WTC11 (cell line): ENCODE measurements around the gene CTSO. TPM values are rescaled to one million over a fixed set of nuclear protein-coding genes. Genes with fewer than 3 reads are reported as not detected.

ENCODE experiments used
- ATAC-seq: fragments of 200-7000 bp; cut with Tn5 transposase; 2 replicates; pipeline ENCODE4 v1.10.0; 2021; ENCODE audit warnings: mild to moderate bottlenecking, moderate library complexity
- CTCF ChIA-PET: fragments of 300-600 bp; sonication (Branson Sonifier 250); formaldehyde crosslinking; loops from one replicate; lab custom pipeline; 2021; ENCODE audit warnings: antibody characterized with exemption; lab: Charles Lee
- POLR2A ChIA-PET: fragments of 350-600 bp; sonication (Branson Sonifier 250); formaldehyde crosslinking; loops from one replicate; lab custom pipeline; 2021; ENCODE audit warnings: antibody characterized with exemption; lab: Charles Lee
- DNase-seq: peaks from one replicate; pipeline ENCODE4 v3.0.0; 2021; ENCODE audit warnings: low spot score
- H3K27ac Mint-ChIP-seq: 2 replicates; pipeline ENCODE4 v1.8.0; 2021; ENCODE audit warnings: mixed read lengths
- H3K27me3 Mint-ChIP-seq: 2 replicates; pipeline ENCODE4 v1.8.0; 2021; ENCODE audit warnings: low read depth, mild to moderate bottlenecking, moderate library complexity, mixed read lengths
- H3K36me3 Mint-ChIP-seq: 2 replicates; pipeline ENCODE4 v1.8.0; 2021; ENCODE audit warnings: mixed read lengths
- H3K4me1 Mint-ChIP-seq: 2 replicates; pipeline ENCODE4 v1.8.0; 2022; ENCODE audit warnings: mixed read lengths
- H3K4me3 Mint-ChIP-seq: 2 replicates; pipeline ENCODE4 v1.8.0; 2021; ENCODE audit warnings: mild to moderate bottlenecking, moderate library complexity, mixed read lengths
- H3K9me3 Mint-ChIP-seq: 2 replicates; pipeline ENCODE4 v1.8.0; 2021; ENCODE audit warnings: mixed read lengths
- CREB1 ChIP-seq: sonication (generic); formaldehyde crosslinking; IDR thresholded peaks from 2 replicates; pipeline ENCODE4 v1.8.0; 2023; ENCODE audit warnings: mild to moderate bottlenecking, missing genetic modification reagents
- ETV6 ChIP-seq: sonication (generic); formaldehyde crosslinking; IDR thresholded peaks from 2 replicates; pipeline ENCODE4 v1.8.1; 2022; ENCODE audit warnings: mild to moderate bottlenecking, missing genetic modification reagents
- GRHL2 ChIP-seq: fragments of 250-450 bp; sonication (Bioruptor Pico); IDR thresholded peaks from 2 replicates; pipeline ENCODE4 v1.8.0; 2022; ENCODE audit warnings: mild to moderate bottlenecking, moderate library complexity; ENCODE audit not compliant: insufficient replicate concordance, severe bottlenecking
- HMGA2 ChIP-seq: fragments of 250-450 bp; sonication (Bioruptor Pico); IDR thresholded peaks from 2 replicates; pipeline ENCODE4 v1.4.0; 2021; ENCODE audit warnings: mild to moderate bottlenecking, moderate library complexity
- JAZF1 ChIP-seq: fragments of 250-450 bp; sonication (Bioruptor Pico); IDR thresholded peaks from 2 replicates; pipeline ENCODE4 v1.9.0; 2021; ENCODE audit warnings: moderate library complexity, mild to moderate bottlenecking, inconsistent platforms
- JUN ChIP-seq: sonication (generic); formaldehyde crosslinking; IDR thresholded peaks from 2 replicates; pipeline ENCODE4 v1.8.0; 2023; ENCODE audit warnings: mild to moderate bottlenecking, missing genetic modification reagents
- NFATC4 ChIP-seq: fragments of 250-450 bp; sonication (Bioruptor Pico); IDR thresholded peaks from 2 replicates; pipeline ENCODE4 v1.9.0; 2021; ENCODE audit warnings: mild to moderate bottlenecking
- NR3C1 ChIP-seq: sonication (generic); formaldehyde crosslinking; conservative IDR thresholded peaks from 2 replicates; pipeline ENCODE4 v1.8.1; 2023; ENCODE audit warnings: low read depth, mild to moderate bottlenecking, missing genetic modification reagents
- RORB ChIP-seq: fragments of 250-450 bp; sonication (Bioruptor Pico); IDR thresholded peaks from 2 replicates; pipeline ENCODE4 v1.9.0; 2021; ENCODE audit warnings: mild to moderate bottlenecking
- SOX15 ChIP-seq: fragments of 250-450 bp; sonication (Bioruptor Pico); IDR thresholded peaks from 2 replicates; pipeline ENCODE4 v1.9.0; 2021; ENCODE audit warnings: mild to moderate bottlenecking
- SP1 ChIP-seq: sonication (generic); formaldehyde crosslinking; conservative IDR thresholded peaks from 2 replicates; pipeline ENCODE4 v1.8.1; 2022; ENCODE audit warnings: missing genetic modification reagents
- TEAD4 ChIP-seq: sonication (generic); formaldehyde crosslinking; IDR thresholded peaks from 2 replicates; pipeline ENCODE4 v1.8.0; 2022; ENCODE audit warnings: mild to moderate bottlenecking, missing genetic modification reagents
- TP53 ChIP-seq: sonication (generic); formaldehyde crosslinking; IDR thresholded peaks from 2 replicates; pipeline ENCODE4 v1.8.1; 2023; ENCODE audit warnings: mild to moderate bottlenecking, missing genetic modification reagents
- ZBTB21 ChIP-seq: sonication (generic); formaldehyde crosslinking; IDR thresholded peaks from 2 replicates; pipeline ENCODE4 v1.8.1; 2023; ENCODE audit warnings: mild to moderate bottlenecking, missing genetic modification reagents, borderline replicate concordance
- total RNA-seq: library from RNA; stranded (reverse); gene quantifications from 3 replicates; pipeline ENCODE4 v1.2.3, GENCODE V29; 2021
- TF ChIP-seq, protein P1 (sequence below): sonication (generic); formaldehyde crosslinking; IDR thresholded peaks from 2 replicates; pipeline ENCODE4 v1.8.1; 2023; ENCODE audit warnings: mild to moderate bottlenecking, missing genetic modification reagents
- TF ChIP-seq, protein P2 (sequence below): fragments of 250-450 bp; sonication (Bioruptor Pico); IDR thresholded peaks from 2 replicates; pipeline ENCODE4 v2.1.2; 2022; ENCODE audit warnings: mild to moderate bottlenecking, moderate library complexity
- TF ChIP-seq, protein P3 (sequence below): fragments of 250-450 bp; sonication (Bioruptor Pico); IDR thresholded peaks from 2 replicates; pipeline ENCODE4 v1.8.0; 2021; ENCODE audit warnings: mild to moderate bottlenecking
- TF ChIP-seq, protein P4 (sequence below): sonication (generic); formaldehyde crosslinking; IDR thresholded peaks from 2 replicates; pipeline ENCODE4 v1.8.1; 2023; ENCODE audit warnings: mild to moderate bottlenecking, missing genetic modification reagents, borderline replicate concordance
- TF ChIP-seq, protein P5 (sequence below): sonication (generic); formaldehyde crosslinking; IDR thresholded peaks from 2 replicates; pipeline ENCODE4 v1.8.1; 2022; ENCODE audit warnings: mild to moderate bottlenecking, missing genetic modification reagents, moderate library complexity, borderline replicate concordance
- TF ChIP-seq, protein P6 (sequence below): sonication (generic); formaldehyde crosslinking; IDR thresholded peaks from 2 replicates; pipeline ENCODE4 v1.8.1; 2023; ENCODE audit warnings: mild to moderate bottlenecking, moderate library complexity, missing genetic modification reagents

The CTSO gene
- total RNA-seq, 1 experiment from 2014 or later, result 1.2 TPM

DNA sequence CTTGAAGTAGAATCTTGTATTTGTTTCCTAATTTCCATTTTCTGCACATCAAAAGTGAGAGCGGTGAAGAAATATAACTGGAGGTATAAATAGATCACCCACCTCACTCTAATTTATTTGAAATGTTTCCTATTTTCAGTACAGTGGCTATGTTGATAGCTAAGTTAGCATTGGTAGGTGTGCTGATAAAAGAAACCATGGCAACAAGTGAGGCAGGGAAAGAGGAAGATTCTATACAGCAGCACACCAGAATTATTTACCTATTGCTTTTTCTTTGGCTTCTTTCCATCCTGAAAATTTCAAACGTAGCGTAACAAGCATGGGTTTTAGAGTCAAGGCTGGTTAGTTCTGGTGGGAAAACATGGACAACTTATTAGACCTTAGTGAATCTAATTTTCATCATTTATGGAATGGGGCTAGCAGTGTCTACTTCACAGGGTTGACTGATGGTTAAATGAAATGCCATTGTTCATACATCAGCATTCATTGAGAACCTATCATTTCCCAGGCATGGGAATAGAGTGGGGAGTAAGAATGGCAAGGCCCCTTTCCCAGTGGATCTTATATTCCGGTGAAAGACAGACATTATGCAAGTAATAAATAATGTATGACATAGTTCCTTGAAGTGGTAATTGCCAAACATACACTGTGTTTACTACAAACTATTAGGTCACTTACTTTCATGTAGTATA, 30.6 kb upstream of the CTSO start:
- ATAC-seq (no peak), DNase-seq (no peak)
- TF ChIP-seq CREB1 (CRISPR knock-in tag), result no peak
- no peak for TF ChIP-seq NR3C1 (CRISPR knock-in tag)
- no peak for TF ChIP-seq SOX15
- TF ChIP-seq, protein P1, sequence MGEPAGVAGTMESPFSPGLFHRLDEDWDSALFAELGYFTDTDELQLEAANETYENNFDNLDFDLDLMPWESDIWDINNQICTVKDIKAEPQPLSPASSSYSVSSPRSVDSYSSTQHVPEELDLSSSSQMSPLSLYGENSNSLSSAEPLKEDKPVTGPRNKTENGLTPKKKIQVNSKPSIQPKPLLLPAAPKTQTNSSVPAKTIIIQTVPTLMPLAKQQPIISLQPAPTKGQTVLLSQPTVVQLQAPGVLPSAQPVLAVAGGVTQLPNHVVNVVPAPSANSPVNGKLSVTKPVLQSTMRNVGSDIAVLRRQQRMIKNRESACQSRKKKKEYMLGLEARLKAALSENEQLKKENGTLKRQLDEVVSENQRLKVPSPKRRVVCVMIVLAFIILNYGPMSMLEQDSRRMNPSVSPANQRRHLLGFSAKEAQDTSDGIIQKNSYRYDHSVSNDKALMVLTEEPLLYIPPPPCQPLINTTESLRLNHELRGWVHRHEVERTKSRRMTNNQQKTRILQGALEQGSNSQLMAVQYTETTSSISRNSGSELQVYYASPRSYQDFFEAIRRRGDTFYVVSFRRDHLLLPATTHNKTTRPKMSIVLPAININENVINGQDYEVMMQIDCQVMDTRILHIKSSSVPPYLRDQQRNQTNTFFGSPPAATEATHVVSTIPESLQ, result no peak
- TF ChIP-seq, protein P2, sequence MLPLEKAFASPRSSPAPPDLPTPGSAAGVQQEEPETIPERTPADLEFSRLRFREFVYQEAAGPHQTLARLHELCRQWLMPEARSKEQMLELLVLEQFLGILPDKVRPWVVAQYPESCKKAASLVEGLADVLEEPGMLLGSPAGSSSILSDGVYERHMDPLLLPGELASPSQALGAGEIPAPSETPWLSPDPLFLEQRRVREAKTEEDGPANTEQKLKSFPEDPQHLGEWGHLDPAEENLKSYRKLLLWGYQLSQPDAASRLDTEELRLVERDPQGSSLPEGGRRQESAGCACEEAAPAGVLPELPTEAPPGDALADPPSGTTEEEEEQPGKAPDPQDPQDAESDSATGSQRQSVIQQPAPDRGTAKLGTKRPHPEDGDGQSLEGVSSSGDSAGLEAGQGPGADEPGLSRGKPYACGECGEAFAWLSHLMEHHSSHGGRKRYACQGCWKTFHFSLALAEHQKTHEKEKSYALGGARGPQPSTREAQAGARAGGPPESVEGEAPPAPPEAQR (CRISPR knock-in tag), result no peak
- no peak for TF ChIP-seq NFATC4 (CRISPR knock-in tag)
- no peak for TF ChIP-seq JUN (CRISPR knock-in tag)
- ChIA-PET CTCF (no interaction called here), POLR2A (no interaction called here)
- peaks cover 23% of the 10 kb centered on the region for H3K4me1 Mint-ChIP-seq
- peaks cover 6% of the 10 kb centered on the region for H3K9me3 Mint-ChIP-seq
- peaks cover 8% of the 10 kb centered on the region for H3K36me3 Mint-ChIP-seq
- H3K27me3 Mint-ChIP-seq, result peaks cover 19% of the 10 kb centered on the region
- H3K4me3 Mint-ChIP-seq, result no peak overlapping the region
- no peak overlapping the region for H3K27ac Mint-ChIP-seq

DNA sequence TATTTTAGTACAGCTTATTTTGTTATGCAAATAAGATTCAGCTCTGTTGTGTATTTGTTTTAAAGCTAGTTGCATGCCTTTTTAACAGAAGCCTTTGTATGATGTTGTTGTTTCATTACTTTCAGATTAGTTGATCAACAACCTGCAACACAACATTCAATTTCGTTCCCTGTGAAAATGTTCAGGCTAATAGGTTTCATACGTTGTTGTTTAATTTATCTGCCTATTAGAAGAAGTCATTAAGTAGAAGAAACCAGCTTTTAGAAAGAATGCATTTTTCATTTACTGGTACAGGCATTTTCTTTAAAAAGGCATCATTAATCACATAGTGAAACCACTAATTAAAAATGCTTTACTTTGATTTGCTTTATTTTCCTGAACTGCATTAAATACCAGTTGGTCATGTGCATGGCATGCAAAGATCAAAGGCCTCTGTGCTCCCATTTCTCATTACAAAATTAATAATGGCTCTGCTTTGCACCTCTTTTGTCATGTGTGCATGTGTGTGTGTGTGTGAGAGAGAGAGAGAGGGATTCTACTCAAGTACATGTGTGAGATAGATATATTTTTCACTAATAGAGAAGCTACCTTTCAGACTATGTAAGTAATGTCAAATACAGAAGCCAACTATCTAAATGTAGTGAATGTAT, 29.2 kb upstream of the CTSO start:
- ATAC-seq, result no peak
- ChIA-PET CTCF (interaction anchor here (0.7 kb wide), 1 partner anchor 11 kb away, joined by 4 read pairs; no protein-coding TSS in a partner anchor), POLR2A (interaction anchor here (0.5 kb wide), 1 partner anchor 575 kb away, joined by 4 read pairs; no protein-coding TSS in a partner anchor)
- DNase-seq, result no peak
- Mint-ChIP-seq H3K27me3 (peaks cover 19% of the 10 kb centered on the region), H3K4me1 (peaks cover 23% of the 10 kb centered on the region), H3K27ac (no peak overlapping the region), H3K36me3 (peaks cover 18% of the 10 kb centered on the region), H3K9me3 (peaks cover 18% of the 10 kb centered on the region), H3K4me3 (no peak overlapping the region)
- TF ChIP-seq TEAD4 (CRISPR knock-in tag) (no peak), SOX15 (no peak), JUN (CRISPR knock-in tag) (no peak), GRHL2 (CRISPR knock-in tag) (no peak), ZBTB21 (no peak), CREB1 (CRISPR knock-in tag) (no peak)
- TF ChIP-seq, protein P3, sequence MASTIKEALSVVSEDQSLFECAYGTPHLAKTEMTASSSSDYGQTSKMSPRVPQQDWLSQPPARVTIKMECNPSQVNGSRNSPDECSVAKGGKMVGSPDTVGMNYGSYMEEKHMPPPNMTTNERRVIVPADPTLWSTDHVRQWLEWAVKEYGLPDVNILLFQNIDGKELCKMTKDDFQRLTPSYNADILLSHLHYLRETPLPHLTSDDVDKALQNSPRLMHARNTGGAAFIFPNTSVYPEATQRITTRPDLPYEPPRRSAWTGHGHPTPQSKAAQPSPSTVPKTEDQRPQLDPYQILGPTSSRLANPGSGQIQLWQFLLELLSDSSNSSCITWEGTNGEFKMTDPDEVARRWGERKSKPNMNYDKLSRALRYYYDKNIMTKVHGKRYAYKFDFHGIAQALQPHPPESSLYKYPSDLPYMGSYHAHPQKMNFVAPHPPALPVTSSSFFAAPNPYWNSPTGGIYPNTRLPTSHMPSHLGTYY (CRISPR knock-in tag), result no peak
- TF ChIP-seq, protein P4, sequence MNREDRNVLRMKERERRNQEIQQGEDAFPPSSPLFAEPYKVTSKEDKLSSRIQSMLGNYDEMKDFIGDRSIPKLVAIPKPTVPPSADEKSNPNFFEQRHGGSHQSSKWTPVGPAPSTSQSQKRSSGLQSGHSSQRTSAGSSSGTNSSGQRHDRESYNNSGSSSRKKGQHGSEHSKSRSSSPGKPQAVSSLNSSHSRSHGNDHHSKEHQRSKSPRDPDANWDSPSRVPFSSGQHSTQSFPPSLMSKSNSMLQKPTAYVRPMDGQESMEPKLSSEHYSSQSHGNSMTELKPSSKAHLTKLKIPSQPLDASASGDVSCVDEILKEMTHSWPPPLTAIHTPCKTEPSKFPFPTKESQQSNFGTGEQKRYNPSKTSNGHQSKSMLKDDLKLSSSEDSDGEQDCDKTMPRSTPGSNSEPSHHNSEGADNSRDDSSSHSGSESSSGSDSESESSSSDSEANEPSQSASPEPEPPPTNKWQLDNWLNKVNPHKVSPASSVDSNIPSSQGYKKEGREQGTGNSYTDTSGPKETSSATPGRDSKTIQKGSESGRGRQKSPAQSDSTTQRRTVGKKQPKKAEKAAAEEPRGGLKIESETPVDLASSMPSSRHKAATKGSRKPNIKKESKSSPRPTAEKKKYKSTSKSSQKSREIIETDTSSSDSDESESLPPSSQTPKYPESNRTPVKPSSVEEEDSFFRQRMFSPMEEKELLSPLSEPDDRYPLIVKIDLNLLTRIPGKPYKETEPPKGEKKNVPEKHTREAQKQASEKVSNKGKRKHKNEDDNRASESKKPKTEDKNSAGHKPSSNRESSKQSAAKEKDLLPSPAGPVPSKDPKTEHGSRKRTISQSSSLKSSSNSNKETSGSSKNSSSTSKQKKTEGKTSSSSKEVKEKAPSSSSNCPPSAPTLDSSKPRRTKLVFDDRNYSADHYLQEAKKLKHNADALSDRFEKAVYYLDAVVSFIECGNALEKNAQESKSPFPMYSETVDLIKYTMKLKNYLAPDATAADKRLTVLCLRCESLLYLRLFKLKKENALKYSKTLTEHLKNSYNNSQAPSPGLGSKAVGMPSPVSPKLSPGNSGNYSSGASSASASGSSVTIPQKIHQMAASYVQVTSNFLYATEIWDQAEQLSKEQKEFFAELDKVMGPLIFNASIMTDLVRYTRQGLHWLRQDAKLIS (CRISPR knock-in tag), result no peak

DNA sequence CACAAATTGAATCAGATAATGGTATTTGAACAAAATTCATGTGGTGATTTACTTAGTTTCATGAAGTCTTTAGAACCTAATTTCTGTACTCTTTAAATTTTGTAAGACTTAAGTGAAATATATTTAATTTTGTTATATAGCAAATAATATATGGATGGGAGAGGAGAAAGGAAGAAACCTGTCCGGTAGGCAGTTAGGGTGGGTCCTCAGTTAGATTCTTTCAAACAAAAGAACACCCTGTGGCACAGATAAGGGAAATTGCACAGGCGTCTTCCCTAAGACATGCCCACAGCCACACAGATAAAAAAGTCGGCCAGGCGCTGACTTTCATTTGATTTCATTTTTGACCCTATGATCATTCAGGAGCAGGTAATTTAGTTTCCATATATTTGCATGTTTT, 25.1 kb upstream of the CTSO start:
- DNase-seq (no peak), ATAC-seq (no peak)
- Mint-ChIP-seq H3K9me3 (peaks cover 31% of the 10 kb centered on the region), H3K4me1 (peaks cover 39% of the 10 kb centered on the region), H3K4me3 (no peak overlapping the region), H3K36me3 (peaks cover 27% of the 10 kb centered on the region), H3K27ac (no peak overlapping the region), H3K27me3 (peaks cover 19% of the 10 kb centered on the region)
- CTCF ChIA-PET, result no interaction called here
- POLR2A ChIA-PET, result no interaction called here
- TF ChIP-seq, protein P5, sequence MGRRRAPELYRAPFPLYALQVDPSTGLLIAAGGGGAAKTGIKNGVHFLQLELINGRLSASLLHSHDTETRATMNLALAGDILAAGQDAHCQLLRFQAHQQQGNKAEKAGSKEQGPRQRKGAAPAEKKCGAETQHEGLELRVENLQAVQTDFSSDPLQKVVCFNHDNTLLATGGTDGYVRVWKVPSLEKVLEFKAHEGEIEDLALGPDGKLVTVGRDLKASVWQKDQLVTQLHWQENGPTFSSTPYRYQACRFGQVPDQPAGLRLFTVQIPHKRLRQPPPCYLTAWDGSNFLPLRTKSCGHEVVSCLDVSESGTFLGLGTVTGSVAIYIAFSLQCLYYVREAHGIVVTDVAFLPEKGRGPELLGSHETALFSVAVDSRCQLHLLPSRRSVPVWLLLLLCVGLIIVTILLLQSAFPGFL (CRISPR knock-in tag), result no peak
- TF ChIP-seq SP1 (CRISPR knock-in tag) (no peak), TP53 (CRISPR knock-in tag) (no peak), HMGA2 (CRISPR knock-in tag) (no peak), ETV6 (CRISPR knock-in tag) (no peak), JAZF1 (CRISPR knock-in tag) (no peak), RORB (CRISPR knock-in tag) (no peak)
- TF ChIP-seq, protein P6, sequence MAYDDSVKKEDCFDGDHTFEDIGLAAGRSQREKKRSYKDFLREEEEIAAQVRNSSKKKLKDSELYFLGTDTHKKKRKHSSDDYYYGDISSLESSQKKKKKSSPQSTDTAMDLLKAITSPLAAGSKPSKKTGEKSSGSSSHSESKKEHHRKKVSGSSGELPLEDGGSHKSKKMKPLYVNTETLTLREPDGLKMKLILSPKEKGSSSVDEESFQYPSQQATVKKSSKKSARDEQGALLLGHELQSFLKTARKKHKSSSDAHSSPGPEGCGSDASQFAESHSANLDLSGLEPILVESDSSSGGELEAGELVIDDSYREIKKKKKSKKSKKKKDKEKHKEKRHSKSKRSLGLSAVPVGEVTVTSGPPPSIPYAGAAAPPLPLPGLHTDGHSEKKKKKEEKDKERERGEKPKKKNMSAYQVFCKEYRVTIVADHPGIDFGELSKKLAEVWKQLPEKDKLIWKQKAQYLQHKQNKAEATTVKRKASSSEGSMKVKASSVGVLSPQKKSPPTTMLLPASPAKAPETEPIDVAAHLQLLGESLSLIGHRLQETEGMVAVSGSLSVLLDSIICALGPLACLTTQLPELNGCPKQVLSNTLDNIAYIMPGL (CRISPR knock-in tag), result no peak
